SHP77 treated with DMSO at 0.1 percent for 48 hours (cell line): Measurements from ENCODE around the gene HTR6.
"Not testable (repeated sequence)": the region's sequence is repeated elsewhere in the genome, so short reads cannot be mapped to it uniquely, and the experiment has no call there.

ENCODE experiments used
- DNase-seq: peaks from one replicate; lab custom pipeline; 2025; lab: John Stamatoyannopoulos, UW

Gene HTR6

DNA sequence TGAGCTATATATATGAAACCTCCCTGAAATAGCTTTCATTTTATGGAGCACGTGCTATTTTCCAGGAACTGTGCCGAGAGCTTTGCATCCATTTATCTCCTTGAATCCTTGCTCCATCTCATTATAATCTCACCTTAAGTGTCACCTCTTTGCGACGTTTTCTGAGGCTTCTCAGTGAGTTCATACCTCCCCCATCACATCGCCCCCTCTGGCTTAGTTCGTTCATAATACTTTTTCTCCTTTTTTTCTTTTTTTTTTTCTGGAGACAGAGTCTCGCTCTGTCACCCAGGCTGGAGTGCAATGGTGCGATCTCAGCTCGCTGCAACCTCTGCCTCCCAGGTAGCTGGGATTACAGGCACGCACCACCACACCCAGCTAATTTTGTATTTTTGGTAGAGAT, 25.4 kb upstream of the HTR6 start:
- DNase-seq, result not testable (repeated sequence)

DNA sequence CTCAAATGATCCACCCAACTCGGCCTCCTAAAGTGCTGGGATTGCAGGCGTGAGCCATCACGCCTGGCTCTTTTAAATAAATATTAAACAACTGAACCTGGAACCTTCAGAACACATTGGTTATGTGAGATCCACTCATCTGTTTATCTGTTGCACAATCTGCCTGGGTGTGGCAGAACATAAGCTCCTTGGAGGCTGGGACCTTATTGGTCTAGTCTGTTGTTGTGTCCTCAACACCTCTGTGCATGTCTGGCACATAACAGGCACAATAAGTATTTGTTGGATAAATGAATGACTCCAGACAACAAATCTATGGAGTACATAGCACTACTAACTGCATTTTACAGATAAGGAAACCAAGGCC, 24.7 kb upstream of the HTR6 start:
- no peak for DNase-seq

DNA sequence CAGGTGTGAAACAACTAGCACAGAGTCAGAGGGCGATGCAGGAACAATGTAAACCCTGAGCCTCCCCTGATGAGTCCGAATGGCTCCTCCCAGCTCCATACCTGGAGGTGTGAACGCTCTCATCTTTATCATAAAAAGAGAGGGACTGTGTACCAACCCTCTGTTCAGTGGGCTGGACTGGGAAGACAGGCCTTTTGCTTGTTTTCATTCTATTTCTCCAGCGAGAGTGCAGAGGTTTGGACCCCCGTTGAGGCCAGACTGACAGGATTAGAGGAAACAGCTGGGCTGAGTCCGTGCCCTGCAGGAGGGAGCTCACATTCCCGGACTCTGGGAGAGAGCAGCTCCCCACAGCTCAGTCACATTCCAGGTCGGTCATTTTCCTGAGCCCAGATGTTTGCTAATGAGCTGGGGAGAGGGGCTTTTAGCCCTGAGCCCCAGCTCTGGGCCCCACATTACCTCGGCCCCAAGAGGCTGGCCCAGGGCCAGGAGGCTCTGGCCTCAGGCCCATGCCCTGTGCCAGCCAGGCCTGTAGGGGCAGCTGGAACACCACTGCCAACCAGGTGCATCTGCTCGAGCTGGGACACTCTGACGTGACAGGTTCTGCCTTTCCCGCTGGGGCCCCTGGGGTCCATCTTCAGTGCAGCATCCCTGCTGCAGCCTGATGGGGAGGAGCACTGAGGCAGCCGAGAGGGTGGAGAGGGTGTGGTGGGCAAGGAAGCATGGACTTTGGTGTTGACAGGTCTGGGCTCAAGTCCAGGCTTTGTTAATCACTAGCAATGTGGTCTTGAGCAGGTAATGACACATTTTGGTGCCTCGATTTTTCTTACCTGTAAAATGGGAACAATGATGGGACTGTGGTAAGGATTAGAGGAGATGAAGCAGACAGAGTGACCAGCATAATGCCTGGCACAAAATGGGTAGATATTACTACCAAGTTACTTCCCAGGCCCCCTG, 24.0 kb upstream of the HTR6 start:
- DNase-seq, result no peak

DNA sequence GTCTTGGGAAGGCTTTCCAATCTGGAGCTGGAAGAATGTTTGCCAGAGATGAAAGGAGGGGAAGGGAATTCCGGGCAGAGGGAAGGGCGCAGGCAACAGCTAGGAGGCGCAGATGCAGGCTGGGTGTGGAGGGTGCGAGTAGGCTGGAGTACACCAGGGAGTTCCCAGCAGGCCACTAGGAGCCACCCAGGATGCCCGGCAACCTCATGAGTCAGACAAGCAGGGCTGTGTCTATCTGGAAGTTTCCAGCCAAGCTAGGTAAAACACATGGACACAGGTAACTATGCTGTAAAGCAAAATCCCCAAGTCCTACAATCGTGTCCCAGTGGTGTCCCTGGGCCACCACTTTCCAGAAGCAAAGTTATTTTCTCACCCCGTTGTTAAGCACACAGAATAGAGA, 21.6 kb upstream of the HTR6 start:
- DNase-seq, result no peak

DNA sequence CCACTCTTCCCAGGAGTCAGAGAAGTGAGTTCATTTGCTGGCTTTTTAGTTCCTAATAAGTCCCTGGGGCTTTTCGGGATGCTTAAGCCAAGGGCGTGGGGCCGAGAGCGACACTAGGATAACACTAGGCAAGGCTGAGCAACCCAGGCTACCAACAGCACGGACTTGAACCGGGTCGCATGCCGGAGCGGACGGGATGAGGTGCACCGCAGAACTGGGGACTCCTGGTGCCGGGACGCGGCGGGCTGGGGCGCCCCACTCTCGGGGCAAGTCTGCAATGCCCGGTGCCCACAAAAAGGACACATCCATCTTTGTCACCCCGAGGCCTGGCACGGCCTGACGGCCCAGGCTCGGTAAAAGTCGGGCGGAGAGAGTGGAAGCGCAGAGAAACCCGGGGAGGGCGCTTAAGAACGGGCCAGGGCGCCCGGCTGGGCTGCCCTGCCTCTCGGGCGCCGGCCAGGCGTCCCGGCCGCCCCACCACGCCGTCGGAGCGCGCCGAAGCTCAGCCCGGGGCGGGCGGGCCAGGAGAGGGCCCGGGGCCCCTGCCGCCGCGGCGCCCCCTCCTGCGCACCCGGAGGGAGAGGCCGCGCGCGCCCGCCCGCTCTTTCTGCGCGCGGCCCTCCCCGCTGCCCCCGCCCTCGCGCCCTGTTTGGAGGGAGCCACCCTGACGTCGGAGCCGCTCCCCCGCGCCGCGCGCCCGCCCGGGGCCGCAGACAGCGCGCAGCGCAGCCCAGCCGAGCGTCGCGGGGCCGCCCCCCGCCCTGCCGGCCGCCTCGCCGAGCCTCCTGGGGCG, 20.9 kb upstream of the HTR6 start, which contains the start of gene NBL1:
Gene NBL1 (plus strand): TSS at position 710 of the 793 bp plus-strand sequence. CDS start 10,720 bp downstream, outside the sequence.
- DNase-seq, result no peak

DNA sequence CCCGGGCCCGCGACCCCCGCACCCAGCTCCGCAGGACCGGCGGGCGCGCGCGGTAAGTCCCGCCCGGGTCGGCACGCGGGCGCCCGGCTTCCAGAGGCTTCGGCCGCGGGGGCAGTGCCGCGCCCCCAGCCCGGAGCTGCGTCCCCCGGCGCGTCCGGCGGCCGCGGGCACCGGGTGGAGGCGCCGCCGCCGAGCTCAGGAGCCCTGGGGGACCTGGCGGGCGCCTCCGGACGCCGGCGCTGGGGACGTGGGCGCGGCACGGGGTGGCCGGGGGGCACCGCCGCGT, 20.3 kb upstream of the HTR6 start:
- DNase-seq, result no peak

DNA sequence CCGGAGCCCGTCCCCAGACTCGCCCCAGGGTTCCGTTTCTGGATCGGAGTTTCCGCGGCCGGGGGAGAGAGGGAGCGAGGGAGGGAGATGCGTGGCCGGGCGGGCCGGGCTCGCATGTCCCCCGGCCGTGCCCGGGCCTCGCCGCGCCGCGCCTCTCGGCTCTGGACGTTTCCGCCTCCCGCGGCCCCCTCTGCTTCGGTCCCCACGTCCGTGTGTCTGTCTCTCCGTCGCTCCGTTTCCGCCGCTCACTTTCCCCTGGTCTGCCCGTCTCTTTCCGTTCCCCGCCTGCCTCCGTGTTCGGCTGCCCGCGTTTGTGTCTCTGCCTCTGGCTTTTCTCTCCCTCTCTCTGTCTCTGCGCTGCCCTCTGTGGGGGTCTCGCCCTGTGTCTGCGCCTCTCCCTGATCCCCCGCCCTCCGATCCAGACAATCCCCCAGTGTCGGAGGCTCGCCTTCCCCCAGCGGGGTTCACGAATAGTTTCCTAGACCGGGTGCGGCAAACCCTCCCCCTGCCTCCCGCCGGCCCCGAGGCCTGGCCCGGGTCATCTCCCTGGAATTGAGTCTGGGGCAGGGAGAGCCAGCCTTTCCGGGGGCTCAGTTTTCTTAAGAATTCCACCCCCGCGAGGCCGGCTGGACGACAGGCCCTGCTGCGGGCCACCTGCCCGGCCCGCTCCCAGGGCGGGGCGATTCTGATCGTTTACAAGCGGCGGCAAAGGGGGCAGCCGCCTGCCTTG, 19.8 kb upstream of the HTR6 start:
- DNase-seq, result no peak

DNA sequence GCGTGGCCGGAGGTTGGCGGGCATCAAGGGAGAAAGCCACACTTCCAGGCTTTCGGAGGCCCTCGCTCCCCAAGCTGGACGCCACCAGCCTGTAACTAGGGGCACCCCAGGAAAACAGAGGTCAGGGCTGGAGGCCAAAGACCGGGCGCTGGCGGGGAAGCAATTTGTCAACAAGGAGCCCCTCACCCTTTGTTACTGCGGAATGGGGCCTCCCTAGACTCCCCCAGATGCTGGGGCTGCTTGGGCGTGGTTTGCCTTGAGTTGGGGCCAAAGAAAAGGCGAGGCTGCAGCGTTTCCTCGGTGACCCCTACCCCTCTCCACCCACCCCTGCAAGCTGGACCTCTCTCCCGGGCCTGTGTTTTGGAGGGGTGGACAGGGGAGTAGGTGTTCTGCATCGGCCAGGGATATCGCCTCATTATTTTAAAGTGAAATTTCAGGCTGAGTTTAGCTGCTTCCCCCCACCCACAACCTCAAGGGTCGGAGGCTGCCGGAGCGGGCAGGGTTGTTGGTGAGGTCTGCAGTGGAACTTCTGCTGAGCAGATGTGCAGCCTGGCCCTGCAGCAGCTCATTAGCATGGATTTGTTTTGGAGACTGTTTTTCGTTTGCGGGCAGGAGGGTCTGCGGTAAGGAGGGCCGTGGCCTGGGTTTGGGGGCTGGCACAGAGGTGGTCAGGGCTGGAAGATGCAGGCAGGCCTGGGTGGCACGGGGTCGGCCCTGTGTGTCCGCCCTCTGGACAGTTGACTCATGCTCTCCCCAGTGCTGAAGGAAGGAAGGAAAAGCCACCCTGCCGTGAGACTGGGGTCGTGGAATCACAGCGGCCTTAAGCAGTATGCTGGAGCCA, 19.0 kb upstream of the HTR6 start:
- DNase-seq, result no peak

DNA sequence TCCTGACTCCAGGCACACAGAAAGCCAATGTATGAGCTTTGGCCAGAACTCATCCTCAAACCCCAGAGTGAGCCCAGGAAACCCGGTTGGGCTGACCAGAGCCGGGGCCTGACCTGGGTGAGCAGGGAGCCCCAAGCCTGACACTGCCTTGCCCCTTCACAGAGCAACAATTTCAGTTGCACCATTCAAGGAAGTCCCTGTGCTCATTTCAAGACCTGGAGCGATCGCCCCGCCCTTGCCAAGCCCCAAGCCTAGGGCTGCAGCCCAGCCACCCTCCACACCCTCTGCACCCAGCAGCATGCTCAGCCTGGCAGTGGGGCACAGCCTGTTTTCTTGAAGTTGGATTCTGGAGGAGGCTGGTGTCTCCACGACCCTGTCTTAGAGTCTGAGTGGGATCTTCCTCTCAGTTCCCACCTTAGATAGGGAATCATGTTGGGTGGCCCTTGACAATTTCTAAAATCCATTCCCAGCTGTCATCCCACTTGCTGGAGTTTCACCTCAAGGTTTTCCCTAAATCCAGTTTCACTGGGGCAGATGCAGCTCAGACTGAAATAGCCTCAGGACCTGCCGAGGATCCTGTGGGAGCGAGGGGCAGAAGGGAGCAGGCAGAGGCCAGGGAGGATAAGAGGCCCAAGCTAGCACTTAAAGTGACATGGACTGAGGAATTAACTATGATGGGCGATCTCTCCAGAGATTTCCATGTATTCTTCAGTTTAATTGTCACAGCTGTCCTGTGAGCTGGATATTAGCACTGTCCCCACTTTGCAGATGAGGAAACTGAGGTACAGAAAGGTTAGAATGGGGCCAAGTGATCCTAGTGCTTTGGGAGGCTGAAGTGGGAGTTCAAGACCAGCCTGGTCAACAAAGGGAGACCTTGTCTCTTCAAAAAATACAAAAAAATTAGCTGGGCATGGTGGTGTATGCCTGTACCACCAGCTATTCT, 18.0 kb upstream of the HTR6 start:
- DNase-seq, result no peak

DNA sequence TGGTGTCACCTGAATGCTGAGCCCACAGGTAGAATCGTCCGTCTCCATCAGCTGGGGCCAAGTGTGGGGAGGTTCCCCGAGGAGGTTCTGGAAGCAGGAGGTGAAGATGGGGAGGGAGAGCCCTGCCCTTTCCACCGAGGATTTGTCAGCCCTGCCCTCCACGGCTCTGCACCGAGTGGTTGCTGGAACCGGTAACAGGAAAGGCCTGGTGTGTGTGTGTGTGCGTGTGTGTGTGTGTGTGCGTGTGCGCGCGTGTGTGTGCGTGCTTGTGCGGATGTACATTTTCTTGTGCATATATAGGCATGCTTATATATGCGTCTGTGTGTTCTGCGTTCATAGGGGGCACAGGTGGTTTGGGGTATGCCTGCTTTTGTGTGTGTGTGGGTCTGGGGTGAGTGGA, 17.0 kb upstream of the HTR6 start:
- DNase-seq, result no peak

DNA sequence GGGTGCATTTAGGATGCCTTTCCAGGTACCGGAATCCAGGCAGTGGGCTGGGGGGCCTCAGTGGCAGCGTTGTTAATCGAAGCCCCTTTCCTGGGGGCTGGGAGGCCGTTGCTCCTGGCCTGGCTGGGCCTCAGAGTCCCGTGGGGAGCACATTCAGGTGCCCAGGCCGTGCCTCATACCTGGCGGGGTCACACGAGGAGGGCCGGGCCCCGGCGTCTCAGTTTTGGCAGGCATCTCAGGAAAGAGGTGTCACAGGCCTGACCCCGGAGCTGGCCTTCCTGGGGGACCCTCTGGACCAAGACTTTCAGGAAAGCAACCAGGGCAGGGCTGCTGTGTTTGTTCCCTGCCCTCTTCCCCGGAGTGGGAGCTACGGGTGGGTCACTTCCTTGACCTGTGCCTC, 16.4 kb upstream of the HTR6 start:
- no peak for DNase-seq

DNA sequence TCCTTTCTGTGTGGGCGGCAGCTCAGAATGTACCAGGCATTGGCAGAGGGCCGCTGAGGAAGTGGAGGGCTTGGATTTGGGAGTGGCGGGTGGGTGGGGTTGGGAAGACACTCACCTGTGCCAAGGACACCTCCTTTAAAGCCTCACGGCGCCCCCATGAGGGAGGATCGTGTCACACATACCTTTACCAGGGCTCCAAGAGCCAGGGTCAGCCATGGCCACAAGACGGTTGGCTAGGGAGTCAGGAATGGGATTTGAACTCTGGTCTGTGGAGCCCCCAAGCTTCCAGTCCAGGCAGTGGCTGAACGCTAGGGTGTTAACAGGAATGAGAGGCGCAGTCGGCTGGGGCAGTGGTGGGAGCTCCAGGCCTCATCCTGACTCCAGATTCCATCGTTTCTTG, 16.0 kb upstream of the HTR6 start:
- DNase-seq, result no peak

DNA sequence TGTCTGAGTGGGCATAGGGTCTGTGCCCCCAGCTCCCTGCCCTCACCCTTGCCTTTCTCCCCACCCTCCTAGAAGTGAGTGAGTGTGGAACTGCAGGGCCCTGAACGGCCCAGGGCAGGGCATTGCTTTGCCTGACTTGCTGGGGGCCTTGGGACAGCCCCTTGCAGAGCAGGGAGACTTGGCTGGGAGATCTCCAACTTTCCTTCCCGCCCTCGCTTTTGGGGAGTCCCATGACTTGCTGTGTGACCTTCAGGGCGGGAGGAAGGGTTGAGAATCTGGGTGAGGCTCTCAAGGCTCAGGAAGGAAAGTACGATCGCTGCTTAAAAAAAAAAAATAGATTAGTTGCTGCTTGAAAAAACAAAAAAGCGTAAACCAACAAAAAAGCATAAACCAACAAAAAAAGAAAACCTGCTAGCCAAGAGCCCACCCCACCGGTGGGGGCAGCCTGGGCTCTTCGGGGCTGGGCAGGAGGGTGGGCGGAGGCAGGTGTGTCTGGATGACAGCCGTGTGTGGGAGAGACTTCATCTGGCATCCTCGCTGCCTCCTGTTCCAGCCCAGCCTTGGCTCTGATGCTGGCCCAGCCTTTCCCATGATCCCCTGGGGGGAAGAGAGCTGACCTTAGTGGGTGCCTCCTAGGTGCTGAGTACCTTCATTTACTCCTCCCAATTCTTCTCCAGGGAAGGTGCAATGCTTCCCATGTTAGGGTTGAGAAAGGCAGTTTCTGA, 14.1 kb upstream of the HTR6 start:
- no peak for DNase-seq

DNA sequence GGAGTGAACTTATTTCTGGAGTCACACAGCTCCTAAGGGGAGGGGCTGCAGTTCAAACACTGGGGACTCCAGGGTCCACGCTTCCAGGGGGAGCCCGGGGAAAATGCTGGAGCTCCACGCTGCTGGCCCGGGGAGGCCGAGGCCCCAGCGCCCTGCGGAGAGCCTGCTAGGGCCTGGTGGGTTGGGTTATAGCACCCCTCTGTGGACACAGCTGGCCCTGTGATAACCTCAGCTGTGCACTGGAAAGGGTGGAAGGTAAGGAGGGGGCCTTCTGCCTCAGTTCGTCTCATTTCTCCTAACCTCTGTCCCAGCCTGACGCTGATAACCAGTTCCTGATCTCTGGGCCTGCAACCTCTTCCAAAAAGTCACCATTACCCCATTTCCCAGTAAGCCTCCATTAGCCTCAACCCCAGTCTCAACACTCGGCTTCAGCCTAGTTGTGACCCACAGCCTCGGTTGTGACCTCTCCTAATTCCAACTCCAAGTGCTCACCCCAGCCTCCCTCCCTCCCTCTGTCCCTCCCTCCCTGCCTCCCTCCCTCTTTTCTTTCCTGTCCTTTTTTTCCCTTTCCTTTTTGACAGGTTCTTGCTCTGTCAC, 13.4 kb upstream of the HTR6 start:
- DNase-seq, result peak; percentile 8

DNA sequence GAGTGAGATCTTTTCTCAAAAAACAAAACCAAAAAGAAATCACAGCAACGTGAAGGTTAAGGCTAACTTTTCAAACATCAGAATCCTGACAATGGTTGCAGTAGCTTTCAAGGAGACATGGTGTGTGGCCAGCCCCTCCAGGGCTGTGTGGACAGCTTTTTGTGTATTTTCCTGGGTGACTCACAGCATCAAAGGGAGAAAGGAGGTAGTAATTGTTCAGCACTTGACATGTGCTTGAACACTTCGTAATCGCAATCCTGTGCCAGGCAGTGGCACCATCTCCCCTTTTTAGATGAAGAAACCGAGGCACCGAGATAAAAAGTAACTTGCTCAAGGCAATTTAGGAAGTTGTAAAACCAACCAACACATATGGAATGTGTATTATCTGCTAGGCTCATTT, 10.3 kb upstream of the HTR6 start:
- DNase-seq, result no peak

DNA sequence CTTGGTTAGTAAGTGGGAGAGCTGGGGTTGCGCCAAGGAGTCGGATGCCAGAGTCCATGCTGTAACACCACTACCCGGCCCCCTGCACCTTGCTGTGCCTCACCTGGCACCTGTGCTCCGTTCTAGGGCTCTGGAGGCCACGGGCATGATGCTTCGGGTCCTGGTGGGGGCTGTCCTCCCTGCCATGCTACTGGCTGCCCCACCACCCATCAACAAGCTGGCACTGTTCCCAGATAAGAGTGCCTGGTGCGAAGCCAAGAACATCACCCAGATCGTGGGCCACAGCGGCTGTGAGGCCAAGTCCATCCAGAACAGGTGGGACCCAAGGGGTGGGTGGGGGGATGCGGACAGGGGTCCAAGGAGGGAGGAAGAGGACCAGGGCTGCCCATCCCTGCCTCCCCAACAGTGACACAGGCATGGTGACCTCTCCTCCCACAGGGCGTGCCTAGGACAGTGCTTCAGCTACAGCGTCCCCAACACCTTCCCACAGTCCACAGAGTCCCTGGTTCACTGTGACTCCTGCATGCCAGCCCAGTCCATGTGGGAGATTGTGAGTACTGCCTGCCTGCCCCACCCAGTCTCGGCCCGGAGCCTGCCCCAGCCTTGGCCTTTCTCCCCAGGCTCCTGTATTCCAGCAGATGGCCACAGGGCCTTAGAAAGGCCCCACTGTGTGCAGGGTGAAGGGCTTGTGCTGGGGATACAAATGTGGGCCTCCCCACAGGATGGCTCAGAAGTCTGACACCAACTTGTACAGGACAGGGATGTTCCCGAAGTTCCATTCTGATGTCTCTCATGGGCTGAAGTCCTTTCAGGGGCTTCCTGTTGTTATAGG, 9.6 kb upstream of the HTR6 start:
- peak; percentile 15 for DNase-seq

DNA sequence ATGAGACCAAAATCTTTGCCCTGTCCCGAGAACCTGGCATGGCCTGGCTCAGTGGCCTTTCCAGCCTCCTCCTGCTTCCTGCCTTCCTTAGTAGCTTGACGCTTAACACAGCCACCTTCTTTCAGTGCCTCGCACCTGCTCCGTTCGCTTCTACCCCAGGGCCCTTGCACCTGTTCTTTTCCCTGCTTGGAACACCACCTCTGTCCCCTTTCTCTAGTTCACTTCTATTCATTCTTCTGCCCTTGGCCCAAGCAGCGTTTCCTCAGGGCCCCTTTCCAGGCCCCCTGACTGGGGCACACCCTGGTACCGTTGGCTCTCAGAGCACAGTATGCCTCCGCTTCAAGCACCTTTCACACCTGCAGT, 9.0 kb upstream of the HTR6 start:
- no peak for DNase-seq

DNA sequence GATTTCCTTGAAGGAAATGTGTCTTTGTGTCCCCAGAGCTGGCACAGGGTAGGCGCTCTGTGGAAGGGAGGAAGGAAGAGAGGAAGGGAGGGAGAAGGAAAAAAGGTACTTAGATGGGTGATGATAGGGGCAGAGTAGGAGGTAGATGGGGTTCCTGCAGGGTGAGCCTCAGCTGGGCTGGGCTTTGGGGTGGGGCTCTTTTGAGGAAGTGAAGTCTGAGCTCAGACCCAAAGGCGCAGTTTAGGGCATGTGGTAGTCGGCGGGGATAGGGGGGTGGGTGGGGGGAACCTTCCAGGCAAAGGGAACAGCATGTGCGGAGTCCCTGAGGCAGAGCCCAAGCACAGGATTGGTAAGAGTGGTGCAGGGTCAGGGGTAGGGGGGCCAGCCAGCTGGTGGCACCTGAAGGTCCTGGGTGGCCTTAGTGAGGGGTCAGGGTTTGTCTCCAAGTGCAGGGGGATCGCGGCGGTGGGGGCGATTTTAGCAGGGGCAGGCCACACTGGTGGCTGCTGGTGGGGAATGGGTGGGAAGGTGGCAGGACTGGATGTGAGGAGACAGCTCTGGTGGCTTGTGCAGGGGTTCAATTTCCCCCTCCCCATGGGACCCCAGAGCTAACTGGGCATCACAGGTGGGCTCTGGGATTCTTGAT, 8.4 kb upstream of the HTR6 start:
- DNase-seq, result no peak
